ENCODE data around the gene OPCML.

Gene OPCML

GRCh38 chr11:133133050-133133449 is 399.3 kb downstream of the OPCML start:
- H3K27ac ChIP-seq (ENCODE audit: low read depth, low read length) = no peak overlapping the region
- no peaks in the 10 kb centered on the region for H3K36me3 ChIP-seq (ENCODE audit: low read length)
- no peak for TF ChIP-seq CTCF (IDR thresholded peaks at IDR 0.05; ENCODE audit: insufficient read depth, low read length, poor library complexity, severe bottlenecking)
- no peak for TF ChIP-seq EZH2phosphoT487 (conservative IDR thresholded peaks at IDR 0.05; ENCODE audit: low read length)
- H3K27me3 ChIP-seq (ENCODE audit: low read length) = no peaks in the 10 kb centered on the region
- no peaks in the 10 kb centered on the region for H3K79me2 ChIP-seq (ENCODE audit: insufficient read depth, low read length)
- H3K9me2 ChIP-seq (replicated peaks; ENCODE audit: insufficient read depth, low read length) = no peaks in the 10 kb centered on the region
- no peak overlapping the region for H3K4me3 ChIP-seq (ENCODE audit: insufficient read depth, low read length, poor library complexity, severe bottlenecking)
- H3K9ac ChIP-seq (ENCODE audit: low read length) = no peak overlapping the region
- no peak overlapping the region for H3K4me2 ChIP-seq (ENCODE audit: low read depth, low read length, poor library complexity, severe bottlenecking)
- no peaks in the 10 kb centered on the region for H3F3A ChIP-seq (ENCODE audit: insufficient read depth)
- no peaks in the 10 kb centered on the region for H3K9me3 ChIP-seq (ENCODE audit: insufficient read depth, low read length)
- H2AFZ ChIP-seq (ENCODE audit: low read depth, low read length, severe bottlenecking) = no peak overlapping the region
- H4K20me1 ChIP-seq (ENCODE audit: low read depth, low read length) = no peaks in the 10 kb centered on the region

GRCh38 chr11:133127741-133128140 is 404.6 kb downstream of the OPCML start:
- TF ChIP-seq CTCF (IDR thresholded peaks at IDR 0.05; ENCODE audit: insufficient read depth, low read length, poor library complexity, severe bottlenecking) = no peak
- no peak for TF ChIP-seq EZH2phosphoT487 (conservative IDR thresholded peaks at IDR 0.05; ENCODE audit: low read length)
- H3K27ac ChIP-seq (ENCODE audit: low read depth, low read length) = no peak overlapping the region
- no peaks in the 10 kb centered on the region for H4K20me1 ChIP-seq (ENCODE audit: low read depth, low read length)
- H2AFZ ChIP-seq (ENCODE audit: low read depth, low read length, severe bottlenecking) = no peak overlapping the region
- H3K9ac ChIP-seq (ENCODE audit: low read length) = no peak overlapping the region
- H3K9me3 ChIP-seq (ENCODE audit: insufficient read depth, low read length) = no peaks in the 10 kb centered on the region
- H3K9me2 ChIP-seq (replicated peaks; ENCODE audit: insufficient read depth, low read length) = no peaks in the 10 kb centered on the region
- no peak overlapping the region for H3K4me3 ChIP-seq (ENCODE audit: insufficient read depth, low read length, poor library complexity, severe bottlenecking)
- no peaks in the 10 kb centered on the region for H3K27me3 ChIP-seq (ENCODE audit: low read length)
- no peaks in the 10 kb centered on the region for H3F3A ChIP-seq (ENCODE audit: insufficient read depth)
- no peak overlapping the region for H3K4me2 ChIP-seq (ENCODE audit: low read depth, low read length, poor library complexity, severe bottlenecking)
- H3K79me2 ChIP-seq (ENCODE audit: insufficient read depth, low read length) = no peaks in the 10 kb centered on the region
- H3K36me3 ChIP-seq (ENCODE audit: low read length) = no peaks in the 10 kb centered on the region

- Histone ChIP-seq H3K9me2 (replicated peaks; ENCODE audit: insufficient read depth, low read length) (no peaks in the 10 kb centered on the region), H4K20me1 (ENCODE audit: low read depth, low read length) (no peaks in the 10 kb centered on the region), H3K79me2 (ENCODE audit: insufficient read depth, low read length) (no peaks in the 10 kb centered on the region), H3F3A (ENCODE audit: insufficient read depth) (no peaks in the 10 kb centered on the region), H3K4me3 (ENCODE audit: insufficient read depth, low read length, poor library complexity, severe bottlenecking) (no peak overlapping the region), H3K27me3 (ENCODE audit: low read length) (no peaks in the 10 kb centered on the region), H3K9me3 (ENCODE audit: insufficient read depth, low read length) (no peaks in the 10 kb centered on the region), H2AFZ (ENCODE audit: low read depth, low read length, severe bottlenecking) (no peak overlapping the region), H3K9ac (ENCODE audit: low read length) (no peak overlapping the region), H3K36me3 (ENCODE audit: low read length) (no peaks in the 10 kb centered on the region), H3K27ac (ENCODE audit: low read depth, low read length) (no peak overlapping the region), H3K4me2 (ENCODE audit: low read depth, low read length, poor library complexity, severe bottlenecking) (no peak overlapping the region)
- TF ChIP-seq EZH2phosphoT487 (conservative IDR thresholded peaks at IDR 0.05; ENCODE audit: low read length) = no peak
- TF ChIP-seq CTCF (IDR thresholded peaks at IDR 0.05; ENCODE audit: insufficient read depth, low read length, poor library complexity, severe bottlenecking) = no peak
These were observed 408.5 kb downstream of the OPCML start for GRCh38 chr11:133123796-133124195.
